GM12878 (cell line): ENCODE measurements around the gene RASSF10. TPM values are rescaled to one million over a fixed set of nuclear protein-coding genes. Genes with fewer than 3 reads are reported as not detected.

ENCODE experiments used
- ATAC-seq: fragments of 200-7000 bp; cut with Tn5 transposase; 3 replicates; pipeline ENCODE4 v1.9.1; 2020; ENCODE audit warnings: mild to moderate bottlenecking, moderate library complexity
- BruUV-seq: library from RNA; stranded (reverse); fragments of 400-500 nt; replicated peaks from 2 replicates; lab custom pipeline; 2021; lab: Mats Ljungman, UMichigan
- CTCF ChIA-PET: fragments of 300-600 bp; sonication (Branson Sonifier 250); formaldehyde crosslinking; extraction: SDS; loops from one replicate; lab custom pipeline; 2021; ENCODE audit warnings: inconsistent platforms; lab: Yijun Ruan, JAX
- POLR2A ChIA-PET: fragments of 350-600 bp; formaldehyde crosslinking; extraction: SDS; loops from one replicate; lab custom pipeline; 2021; ENCODE audit warnings: inconsistent platforms; lab: Charles Lee
- RAD21 ChIA-PET: fragments of 300-600 bp; sonication (Branson Sonifier 250); formaldehyde crosslinking; loops from one replicate; lab custom pipeline; 2023; ENCODE audit warnings: antibody characterized with exemption; ENCODE audit not compliant: unreplicated experiment; lab: Charles Lee
- SMC1A ChIA-PET: fragments of 300-600 bp; sonication (Branson Sonifier 250); formaldehyde crosslinking; loops from one replicate; lab custom pipeline; 2023; ENCODE audit not compliant: unreplicated experiment, uncharacterized antibody; lab: Charles Lee
- DNase-seq: peaks from one replicate; pipeline ENCODE4 v3.0.0-alpha.2; 2011; ENCODE audit warnings: low read depth, low spot score
- FAIRE-seq: peaks from 3 replicates; lab custom pipeline; 2011; peaks lifted over from hg19 to GRCh38; lab: Jason Lieb, UNC
- H2AFZ ChIP-seq: 2 replicates; pipeline ENCODE4 v1.6.0; 2011; ENCODE audit warnings: low read depth, low read length, control low read depth; ENCODE audit not compliant: control insufficient read depth
- H3K27ac ChIP-seq: 2 replicates; pipeline ENCODE4 v1.5.1; 2011; ENCODE audit warnings: control low read depth; ENCODE audit not compliant: control insufficient read depth, insufficient read depth
- H3K27me3 ChIP-seq, 2 experiments: replicated peaks in 1 of 2; 2 replicates each; pipeline versions ENCODE4 v1.6.0 to v1.6.1; 2011; ENCODE audit warnings: low read length in 1 of 2; ENCODE audit not compliant: control insufficient read depth in 2 of 2, insufficient read depth in 2 of 2
- H3K36me3 ChIP-seq, 2 experiments: 2 replicates each; pipeline ENCODE4 v1.5.1; 2011; ENCODE audit warnings: low read length in 1 of 2; ENCODE audit not compliant: control insufficient read depth in 2 of 2, insufficient read depth in 2 of 2
- H3K4me1 ChIP-seq: 2 replicates; pipeline ENCODE4 v1.6.1; 2011; ENCODE audit warnings: mild to moderate bottlenecking, low read length, moderate library complexity, mixed read lengths; ENCODE audit not compliant: control insufficient read depth, insufficient read depth
- H3K4me2 ChIP-seq: 2 replicates; pipeline ENCODE4 v1.6.0; 2011; ENCODE audit warnings: control low read depth; ENCODE audit not compliant: control insufficient read depth, insufficient read depth
- H3K4me3 ChIP-seq: fragments of 200-600 bp; sonication (generic); 2 replicates; pipeline ENCODE4 v1.5.1; 2016
- H3K79me2 ChIP-seq: 2 replicates; pipeline ENCODE4 v1.6.0; 2011; ENCODE audit warnings: low read length; ENCODE audit not compliant: control insufficient read depth, insufficient read depth
- H3K9ac ChIP-seq: 2 replicates; pipeline ENCODE4 v1.8.0; 2011; ENCODE audit warnings: low read length, control low read depth, mixed read lengths; ENCODE audit not compliant: control insufficient read depth, insufficient read depth
- H3K9me3 ChIP-seq: replicated peaks from 3 replicates; pipeline ENCODE4 v1.5.1; 2011; ENCODE audit warnings: mild to moderate bottlenecking, low read length; ENCODE audit not compliant: control insufficient read depth, insufficient read depth
- H4K20me1 ChIP-seq: 2 replicates; pipeline ENCODE4 v1.6.0; 2011; ENCODE audit not compliant: control insufficient read depth, insufficient read depth
- CBX5 ChIP-seq: sonication (generic); IDR thresholded peaks from 2 replicates; pipeline ENCODE4 v1.6.1; 2016; ENCODE audit warnings: low read depth, moderate library complexity, mild to moderate bottlenecking, inconsistent platforms
- DPF2 ChIP-seq: fragments of 450-650 bp; IDR thresholded peaks from 2 replicates; pipeline ENCODE4 v1.6.1; 2017; ENCODE audit warnings: mild to moderate bottlenecking
- HCFC1 ChIP-seq: fragments of 150-350 bp; IDR thresholded peaks from 2 replicates; pipeline ENCODE4 v1.6.1; 2014; ENCODE audit warnings: low read length
- HDAC6 ChIP-seq: fragments of 200-600 bp; sonication (generic); IDR thresholded peaks from one replicate; pipeline ENCODE4 v1.8.0; 2017; ENCODE audit warnings: antibody characterized with exemption; ENCODE audit not compliant: unreplicated experiment
- HDGF ChIP-seq: fragments of 450-650 bp; IDR thresholded peaks from 2 replicates; pipeline ENCODE4 v1.6.1; 2016; ENCODE audit warnings: antibody characterized with exemption
- JUNB ChIP-seq: IDR thresholded peaks from 2 replicates; pipeline ENCODE4 v1.6.1; 2016; ENCODE audit warnings: antibody characterized with exemption, mild to moderate bottlenecking
- MEF2B ChIP-seq: fragments of 450-650 bp; IDR thresholded peaks from 2 replicates; pipeline ENCODE4 v1.6.1; 2018; ENCODE audit warnings: mild to moderate bottlenecking, moderate library complexity; ENCODE audit not compliant: partially characterized antibody, poor library complexity, severe bottlenecking
- NR2C1 ChIP-seq: fragments of 450-650 bp; IDR thresholded peaks from 2 replicates; pipeline ENCODE4 v1.6.1; 2017; ENCODE audit warnings: antibody characterized with exemption, mild to moderate bottlenecking, moderate library complexity
- POU2F2 ChIP-seq: IDR thresholded peaks from 3 replicates; pipeline ENCODE4 v1.6.1; 2011; ENCODE audit warnings: low read depth, mild to moderate bottlenecking, low read length, borderline replicate concordance
- TBL1XR1 ChIP-seq: IDR thresholded peaks from 2 replicates; pipeline ENCODE4 v1.6.1; 2012; ENCODE audit warnings: low read depth, low read length, improper control_type of control experiment
- TCF7 ChIP-seq: IDR thresholded peaks from 2 replicates; pipeline ENCODE4 v1.6.1; 2014; ENCODE audit warnings: antibody characterized with exemption, borderline replicate concordance
- WRNIP1 ChIP-seq: IDR thresholded peaks from 2 replicates; pipeline ENCODE4 v1.6.1; 2011; ENCODE audit warnings: low read depth, low read length, improper control_type of control experiment, borderline replicate concordance
- ZNF207 ChIP-seq: fragments of 450-650 bp; IDR thresholded peaks from 2 replicates; pipeline ENCODE4 v1.6.1; 2014; ENCODE audit warnings: antibody characterized with exemption, mild to moderate bottlenecking, borderline replicate concordance
- ZNF217 ChIP-seq: fragments of 450-650 bp; IDR thresholded peaks from 2 replicates; pipeline ENCODE4 v1.6.1; 2017; ENCODE audit warnings: antibody characterized with exemption, mild to moderate bottlenecking
- WGBS: methylation state at CpG from one replicate; pipeline ENCODE4 v1.1.6; 2016; ENCODE audit warnings: low lambda C conversion rate; ENCODE audit not compliant: insufficient replicate concordance, insufficient coverage; ENCODE audit errors: missing lambda C conversion rate; 5-methylcytosine and 5-hydroxymethylcytosine counted together
- in situ Hi-C: fragments of 300-500 bp; cut with MboI; formaldehyde crosslinking; loops from 9 replicates; pipeline ENCODE4 v1.14.3; 2018; ENCODE audit warnings: mixed read lengths
- intact Hi-C: fragments of 100-400 bp; cut with micrococcal nuclease; formaldehyde crosslinking; loops from one replicate; pipeline ENCODE4 v1.14.2; 2022; ENCODE audit not compliant: unreplicated experiment
- polyA plus RNA-seq, 11 experiments: library from polyadenylated mRNA; depleted of rRNA in 4 of 11; unstranded in 6 of 11; stranded (reverse) in 5 of 11; fragments of >200 nt; fragmentation: Nextera tagmentation in 4 of 11; fragmentation: Illumina TruSeq in 1 of 11; extraction: Ambion mirVana in 4 of 11; extraction: Trizol in 1 of 11; gene quantifications; 1 replicate in 1 of 11; 2 replicates in 10 of 11; pipeline versions ENCODE4 v1.2.1 to v1.2.3, GENCODE V29; 2011 to 2016; ENCODE audit warnings: inconsistent platforms in 2 of 11, missing spikeins in 2 of 11, low read depth in 1 of 11
- total RNA-seq, 4 experiments: library from RNA; depleted of rRNA in 3 of 4; stranded (reverse); fragments of >200 nt in 3 of 4; fragmentation: Illumina TruSeq in 1 of 4; extraction: Trizol in 1 of 4; gene quantifications; 2 replicates each; pipeline versions ENCODE4 v1.2.1 to v1.2.3, GENCODE V29; 2013 to 2021
- TF ChIP-seq, protein P1 (sequence below): fragments of 450-650 bp; IDR thresholded peaks from 2 replicates; pipeline ENCODE4 v1.6.1; 2017; ENCODE audit warnings: mild to moderate bottlenecking, moderate library complexity
- TF ChIP-seq, protein P2 (sequence below): fragments of 450-650 bp; IDR thresholded peaks from 2 replicates; pipeline ENCODE4 v1.6.1; 2017; ENCODE audit warnings: low read depth, mild to moderate bottlenecking, moderate library complexity
- TF ChIP-seq, protein P3 (sequence below): fragments of 450-650 bp; IDR thresholded peaks from 2 replicates; pipeline ENCODE4 v1.6.1; 2017; ENCODE audit warnings: antibody characterized with exemption, mild to moderate bottlenecking, moderate library complexity

The RASSF10 gene
- total and polyA plus RNA-seq, 10 of the 15 experiments (the other 5 are each of a cell fraction or from before 2014, with no cell fraction given): 0.03 to 0.23 (median 0.09) TPM; not detected in 6

DNA sequence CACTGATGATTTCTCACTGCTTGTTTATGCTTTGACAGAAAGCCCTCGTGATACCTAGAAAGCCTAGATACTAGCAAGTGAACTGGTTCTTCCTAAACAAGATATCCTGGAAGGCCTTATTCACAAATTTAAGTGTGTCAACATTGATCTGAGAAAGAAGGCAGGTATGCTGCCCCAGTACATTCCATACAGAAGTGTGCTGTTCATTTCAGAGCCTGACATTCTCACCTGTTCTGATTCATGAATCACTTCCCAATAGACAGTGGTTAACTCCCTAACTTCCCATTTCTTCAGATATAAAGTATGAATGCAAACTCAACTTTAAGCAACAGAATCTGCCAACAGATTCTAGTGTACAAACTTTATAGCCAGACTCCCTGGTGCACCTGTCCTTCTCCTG, 15.5 kb upstream of the RASSF10 start (continued):
- TF ChIP-seq, protein P1, sequence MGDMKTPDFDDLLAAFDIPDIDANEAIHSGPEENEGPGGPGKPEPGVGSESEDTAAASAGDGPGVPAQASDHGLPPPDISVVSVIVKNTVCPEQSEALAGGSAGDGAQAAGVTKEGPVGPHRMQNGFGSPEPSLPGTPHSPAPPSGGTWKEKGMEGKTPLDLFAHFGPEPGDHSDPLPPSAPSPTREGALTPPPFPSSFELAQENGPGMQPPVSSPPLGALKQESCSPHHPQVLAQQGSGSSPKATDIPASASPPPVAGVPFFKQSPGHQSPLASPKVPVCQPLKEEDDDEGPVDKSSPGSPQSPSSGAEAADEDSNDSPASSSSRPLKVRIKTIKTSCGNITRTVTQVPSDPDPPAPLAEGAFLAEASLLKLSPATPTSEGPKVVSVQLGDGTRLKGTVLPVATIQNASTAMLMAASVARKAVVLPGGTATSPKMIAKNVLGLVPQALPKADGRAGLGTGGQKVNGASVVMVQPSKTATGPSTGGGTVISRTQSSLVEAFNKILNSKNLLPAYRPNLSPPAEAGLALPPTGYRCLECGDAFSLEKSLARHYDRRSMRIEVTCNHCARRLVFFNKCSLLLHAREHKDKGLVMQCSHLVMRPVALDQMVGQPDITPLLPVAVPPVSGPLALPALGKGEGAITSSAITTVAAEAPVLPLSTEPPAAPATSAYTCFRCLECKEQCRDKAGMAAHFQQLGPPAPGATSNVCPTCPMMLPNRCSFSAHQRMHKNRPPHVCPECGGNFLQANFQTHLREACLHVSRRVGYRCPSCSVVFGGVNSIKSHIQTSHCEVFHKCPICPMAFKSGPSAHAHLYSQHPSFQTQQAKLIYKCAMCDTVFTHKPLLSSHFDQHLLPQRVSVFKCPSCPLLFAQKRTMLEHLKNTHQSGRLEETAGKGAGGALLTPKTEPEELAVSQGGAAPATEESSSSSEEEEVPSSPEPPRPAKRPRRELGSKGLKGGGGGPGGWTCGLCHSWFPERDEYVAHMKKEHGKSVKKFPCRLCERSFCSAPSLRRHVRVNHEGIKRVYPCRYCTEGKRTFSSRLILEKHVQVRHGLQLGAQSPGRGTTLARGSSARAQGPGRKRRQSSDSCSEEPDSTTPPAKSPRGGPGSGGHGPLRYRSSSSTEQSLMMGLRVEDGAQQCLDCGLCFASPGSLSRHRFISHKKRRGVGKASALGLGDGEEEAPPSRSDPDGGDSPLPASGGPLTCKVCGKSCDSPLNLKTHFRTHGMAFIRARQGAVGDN: no peak
- TF ChIP-seq POU2F2: no peak
- no peak for TF ChIP-seq HDAC6
- TF ChIP-seq, all 136 proteins: peak for 0

DNA sequence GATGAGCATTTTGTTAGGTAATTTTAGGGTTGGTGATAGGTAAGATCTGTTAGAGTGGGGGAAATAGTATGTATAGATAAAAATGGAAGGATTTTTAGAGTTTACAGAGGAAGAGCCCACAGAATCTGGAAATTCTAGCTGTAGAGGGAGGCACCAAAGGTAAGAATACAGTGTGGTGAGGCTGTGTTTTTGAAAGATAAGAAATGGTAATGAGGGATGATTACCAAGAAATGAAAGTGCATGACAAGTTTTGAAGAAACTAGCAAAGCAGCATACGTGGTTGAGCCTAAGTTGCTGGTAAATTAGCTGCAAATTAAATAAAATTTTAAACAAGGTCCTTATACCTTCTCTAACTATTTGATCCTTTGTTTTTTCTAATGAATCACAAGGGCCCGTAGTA, 14.6 kb upstream of the RASSF10 start:
- no peaks in the 10 kb centered on the region for H3K79me2 ChIP-seq
- FAIRE-seq: no peak
- in situ Hi-C loops (no loop called here), intact Hi-C loops (no loop called here)
- H3K4me2 ChIP-seq: no peak overlapping the region
- no TSS peak for BruUV-seq
- ChIA-PET RAD21 (interaction anchor here (1.1 kb wide), 1 partner anchor 181 kb away, joined by 3 read pairs; no protein-coding TSS in a partner anchor), SMC1A (interaction anchor here (1.2 to 1.7 kb wide), 2 partner anchors 9 to 28 kb away, joined by 3 to 5 read pairs; no protein-coding TSS in a partner anchor), CTCF (no interaction called here), POLR2A (no interaction called here)
- H4K20me1 ChIP-seq: no peaks in the 10 kb centered on the region
- H3K9ac ChIP-seq: no peak overlapping the region
- no peaks in the 10 kb centered on the region for H3K4me1 ChIP-seq
- no peaks in the 10 kb centered on the region for H3K36me3 ChIP-seq
- H3K27me3 ChIP-seq: no peaks in the 10 kb centered on the region
- H3K9me3 ChIP-seq: no peaks in the 10 kb centered on the region
- H3K4me3 ChIP-seq: no peak overlapping the region
- ATAC-seq: no peak
- H3K27ac ChIP-seq: no peak overlapping the region
- no peak for DNase-seq
- WGBS: 0% methylated on average over 2 of the region's 2 CpGs
- H2AFZ ChIP-seq: no peak overlapping the region
- TF ChIP-seq ZNF217 (no peak), MEF2B (no peak), HCFC1 (no peak), TCF7 (no peak), WRNIP1 (no peak), JUNB (no peak), HDGF (no peak), CBX5 (no peak), TBL1XR1 (no peak), DPF2 (no peak), ZNF207 (no peak), NR2C1 (no peak)
- TF ChIP-seq, protein P2, sequence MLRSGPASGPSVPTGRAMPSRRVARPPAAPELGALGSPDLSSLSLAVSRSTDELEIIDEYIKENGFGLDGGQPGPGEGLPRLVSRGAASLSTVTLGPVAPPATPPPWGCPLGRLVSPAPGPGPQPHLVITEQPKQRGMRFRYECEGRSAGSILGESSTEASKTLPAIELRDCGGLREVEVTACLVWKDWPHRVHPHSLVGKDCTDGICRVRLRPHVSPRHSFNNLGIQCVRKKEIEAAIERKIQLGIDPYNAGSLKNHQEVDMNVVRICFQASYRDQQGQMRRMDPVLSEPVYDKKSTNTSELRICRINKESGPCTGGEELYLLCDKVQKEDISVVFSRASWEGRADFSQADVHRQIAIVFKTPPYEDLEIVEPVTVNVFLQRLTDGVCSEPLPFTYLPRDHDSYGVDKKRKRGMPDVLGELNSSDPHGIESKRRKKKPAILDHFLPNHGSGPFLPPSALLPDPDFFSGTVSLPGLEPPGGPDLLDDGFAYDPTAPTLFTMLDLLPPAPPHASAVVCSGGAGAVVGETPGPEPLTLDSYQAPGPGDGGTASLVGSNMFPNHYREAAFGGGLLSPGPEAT: no peak
- TF ChIP-seq, protein P3, sequence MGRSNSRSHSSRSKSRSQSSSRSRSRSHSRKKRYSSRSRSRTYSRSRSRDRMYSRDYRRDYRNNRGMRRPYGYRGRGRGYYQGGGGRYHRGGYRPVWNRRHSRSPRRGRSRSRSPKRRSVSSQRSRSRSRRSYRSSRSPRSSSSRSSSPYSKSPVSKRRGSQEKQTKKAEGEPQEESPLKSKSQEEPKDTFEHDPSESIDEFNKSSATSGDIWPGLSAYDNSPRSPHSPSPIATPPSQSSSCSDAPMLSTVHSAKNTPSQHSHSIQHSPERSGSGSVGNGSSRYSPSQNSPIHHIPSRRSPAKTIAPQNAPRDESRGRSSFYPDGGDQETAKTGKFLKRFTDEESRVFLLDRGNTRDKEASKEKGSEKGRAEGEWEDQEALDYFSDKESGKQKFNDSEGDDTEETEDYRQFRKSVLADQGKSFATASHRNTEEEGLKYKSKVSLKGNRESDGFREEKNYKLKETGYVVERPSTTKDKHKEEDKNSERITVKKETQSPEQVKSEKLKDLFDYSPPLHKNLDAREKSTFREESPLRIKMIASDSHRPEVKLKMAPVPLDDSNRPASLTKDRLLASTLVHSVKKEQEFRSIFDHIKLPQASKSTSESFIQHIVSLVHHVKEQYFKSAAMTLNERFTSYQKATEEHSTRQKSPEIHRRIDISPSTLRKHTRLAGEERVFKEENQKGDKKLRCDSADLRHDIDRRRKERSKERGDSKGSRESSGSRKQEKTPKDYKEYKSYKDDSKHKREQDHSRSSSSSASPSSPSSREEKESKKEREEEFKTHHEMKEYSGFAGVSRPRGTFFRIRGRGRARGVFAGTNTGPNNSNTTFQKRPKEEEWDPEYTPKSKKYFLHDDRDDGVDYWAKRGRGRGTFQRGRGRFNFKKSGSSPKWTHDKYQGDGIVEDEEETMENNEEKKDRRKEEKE: no peak
